IMR-90 (cell line): Measurements from ENCODE around the gene FUT7. TPM values are rescaled to one million over a fixed set of nuclear protein-coding genes. Genes with fewer than 3 reads are reported as not detected.

Experiments used
- ATAC-seq: fragments of 200-7000 bp; cut with Tn5 transposase; 2 replicates; pipeline ENCODE4 v1.9.1; 2020; ENCODE audit warnings: low read depth, mild to moderate bottlenecking, moderate library complexity
- BruUV-seq: library from RNA; stranded (reverse); fragments of 400-500 nt; replicated peaks from 2 replicates; lab custom pipeline; 2021; lab: Mats Ljungman, UMichigan
- CTCF ChIA-PET: fragments of 300-600 bp; formaldehyde crosslinking; extraction: SDS; loops from one replicate; lab custom pipeline; 2021; ENCODE audit warnings: antibody characterized with exemption; lab: Yijun Ruan, JAX
- POLR2A ChIA-PET: fragments of 300-600 bp; sonication (Branson Sonifier 250); formaldehyde crosslinking; loops from one replicate; lab custom pipeline; 2022; ENCODE audit warnings: antibody characterized with exemption; ENCODE audit not compliant: unreplicated experiment; lab: Charles Lee
- DNase-seq: peaks from one replicate; pipeline ENCODE4 v3.0.0; 2013
- H2AFZ ChIP-seq: replicated peaks from 2 replicates; pipeline ENCODE3; 2013; ENCODE audit warnings: low read length, mild to moderate bottlenecking; ENCODE audit not compliant: poor library complexity
- H2AK5ac ChIP-seq: 2 replicates; pipeline ENCODE4 v1.6.1; 2013; ENCODE audit warnings: low read depth, low read length, inconsistent platforms
- H2AK9ac ChIP-seq: replicated peaks from 2 replicates; pipeline ENCODE3; 2013; ENCODE audit warnings: mild to moderate bottlenecking, low read depth, low read length, moderate library complexity; ENCODE audit not compliant: poor library complexity
- H2BK120ac ChIP-seq: 2 replicates; pipeline ENCODE4 v1.6.1; 2013; ENCODE audit warnings: low read depth, low read length, inconsistent platforms
- H2BK15ac ChIP-seq: 3 replicates; pipeline ENCODE4 v1.6.1; 2013; ENCODE audit warnings: low read depth, low read length, inconsistent platforms
- H2BK20ac ChIP-seq: 2 replicates; pipeline ENCODE4 v1.6.1; 2013; ENCODE audit warnings: low read depth, mild to moderate bottlenecking, inconsistent platforms, low read length, moderate library complexity
- H2BK5ac ChIP-seq: 2 replicates; pipeline ENCODE4 v1.6.1; 2013; ENCODE audit warnings: mild to moderate bottlenecking, low read depth, low read length, inconsistent platforms; ENCODE audit not compliant: poor library complexity, severe bottlenecking
- H3K14ac ChIP-seq: replicated peaks from 2 replicates; pipeline ENCODE4 v1.6.1; 2013; ENCODE audit warnings: low read depth, low read length, inconsistent platforms
- H3K18ac ChIP-seq: 2 replicates; pipeline ENCODE4 v1.6.1; 2013; ENCODE audit warnings: low read depth, low read length, control low read depth
- H3K23ac ChIP-seq: 2 replicates; pipeline ENCODE4 v1.6.1; 2013; ENCODE audit warnings: low read depth, low read length, inconsistent platforms
- H3K27ac ChIP-seq: 2 replicates; pipeline ENCODE4 v1.5.1; 2013; ENCODE audit warnings: mild to moderate bottlenecking, control low read depth, low read length; ENCODE audit not compliant: insufficient read depth
- H3K27me3 ChIP-seq: 2 replicates; pipeline ENCODE4 v1.6.1; 2013; ENCODE audit warnings: low read length; ENCODE audit not compliant: control insufficient read depth, insufficient read depth
- H3K36me3 ChIP-seq: 2 replicates; pipeline ENCODE4 v1.6.1; 2013; ENCODE audit warnings: low read length, mixed read lengths; ENCODE audit not compliant: control insufficient read depth, insufficient read depth
- H3K4ac ChIP-seq: 2 replicates; pipeline ENCODE4 v1.6.1; 2013; ENCODE audit warnings: low read depth, low read length, inconsistent platforms
- H3K4me1 ChIP-seq: 2 replicates; pipeline ENCODE4 v1.6.1; 2013; ENCODE audit warnings: low read length, mixed read lengths; ENCODE audit not compliant: control insufficient read depth, insufficient read depth
- H3K4me2 ChIP-seq: 2 replicates; pipeline ENCODE4 v1.6.1; 2013; ENCODE audit warnings: low read depth, mild to moderate bottlenecking, control low read depth, low read length, moderate library complexity
- H3K4me3 ChIP-seq: 2 replicates; pipeline ENCODE4 v1.5.1; 2013; ENCODE audit warnings: low read depth, mild to moderate bottlenecking, control low read depth, low read length, moderate library complexity; ENCODE audit not compliant: insufficient read depth
- H3K56ac ChIP-seq: 2 replicates; pipeline ENCODE4 v1.6.1; 2013; ENCODE audit warnings: low read length, inconsistent platforms; ENCODE audit not compliant: insufficient read depth; ENCODE audit errors: extremely low read depth
- H3K79me1 ChIP-seq, 2 experiments: 2 replicates each; pipeline ENCODE4 v1.6.1; 2013; ENCODE audit warnings: low read length in 2 of 2, inconsistent platforms in 1 of 2, low read depth in 1 of 2
- H3K9ac ChIP-seq: 2 replicates; pipeline ENCODE4 v1.6.1; 2013; ENCODE audit warnings: low read depth, low read length, control low read depth
- H3K9me1 ChIP-seq: 2 replicates; pipeline ENCODE4 v1.6.1; 2013; ENCODE audit warnings: low read length, inconsistent platforms; ENCODE audit not compliant: insufficient read depth
- H3K9me3 ChIP-seq: 2 replicates; pipeline ENCODE4 v1.6.1; 2013; ENCODE audit warnings: low read length; ENCODE audit not compliant: control insufficient read depth, insufficient read depth
- H4K20me1 ChIP-seq: 2 replicates; pipeline ENCODE4 v1.6.1; 2013; ENCODE audit warnings: low read length, inconsistent platforms; ENCODE audit not compliant: insufficient read depth
- H4K5ac ChIP-seq: 2 replicates; pipeline ENCODE4 v1.6.1; 2013; ENCODE audit warnings: mild to moderate bottlenecking, low read depth, low read length, control low read depth
- H4K8ac ChIP-seq, 2 experiments: 2 replicates each; pipeline ENCODE4 v1.6.1; 2013; ENCODE audit warnings: low read depth in 2 of 2, low read length in 2 of 2, control low read depth in 1 of 2, inconsistent platforms in 1 of 2
- H4K91ac ChIP-seq: 2 replicates; pipeline ENCODE4 v1.6.1; 2013; ENCODE audit warnings: low read depth, low read length, inconsistent platforms; ENCODE audit not compliant: insufficient read depth
- CEBPB ChIP-seq: IDR thresholded peaks from 2 replicates; pipeline ENCODE4 v1.6.1; 2012; ENCODE audit warnings: low read depth, low read length, improper control_type of control experiment
- CHD1 ChIP-seq: IDR thresholded peaks from 2 replicates; pipeline ENCODE4 v1.6.1; 2012; ENCODE audit warnings: low read depth, low read length, improper control_type of control experiment
- CTCF ChIP-seq: conservative IDR thresholded peaks from 2 replicates; pipeline ENCODE4 v1.5.1; 2012; ENCODE audit warnings: mild to moderate bottlenecking, low read depth, low read length, improper control_type of control experiment
- ELK1 ChIP-seq: fragments of 150-350 bp; IDR thresholded peaks from 2 replicates; pipeline ENCODE4 v1.6.1; 2016; ENCODE audit warnings: low read depth, mild to moderate bottlenecking, low read length, moderate library complexity, borderline replicate concordance
- MXI1 ChIP-seq: IDR thresholded peaks from 2 replicates; pipeline ENCODE4 v1.6.1; 2012; ENCODE audit warnings: low read depth, mild to moderate bottlenecking, low read length, moderate library complexity, borderline replicate concordance
- NFE2L2 ChIP-seq: fragments of 150-350 bp; IDR thresholded peaks from 2 replicates; pipeline ENCODE4 v1.6.1; 2016; ENCODE audit warnings: low read depth, mild to moderate bottlenecking, low read length
- POLR2A ChIP-seq: IDR thresholded peaks from 2 replicates; pipeline ENCODE4 v1.6.1; 2012; ENCODE audit warnings: mild to moderate bottlenecking, low read depth, low read length
- RCOR1 ChIP-seq: IDR thresholded peaks from 2 replicates; pipeline ENCODE4 v1.6.1; 2012; ENCODE audit warnings: mild to moderate bottlenecking, low read length, improper control_type of control experiment; ENCODE audit not compliant: insufficient replicate concordance
- RFX5 ChIP-seq: IDR thresholded peaks from 2 replicates; pipeline ENCODE4 v1.8.0; 2012; ENCODE audit warnings: low read depth, mild to moderate bottlenecking, low read length, moderate library complexity
- SMC3 ChIP-seq: fragments of 150-350 bp; IDR thresholded peaks from 2 replicates; pipeline ENCODE4 v1.6.1; 2016; ENCODE audit warnings: low read depth, mild to moderate bottlenecking, antibody characterized with exemption, low read length, moderate library complexity
- WGBS, 2 experiments: methylation state at CpG; one replicate each; pipeline versions ENCODE4 v1.1.5 to v1.1.7; 2013; ENCODE audit warnings: missing lambda C conversion rate in 2 of 2; ENCODE audit not compliant: insufficient read length in 1 of 2; ENCODE audit errors: extremely low coverage in 2 of 2; 5-methylcytosine and 5-hydroxymethylcytosine counted together
- dilution Hi-C: fragments of 300-500 bp; cut with HindIII; formaldehyde crosslinking; loops from one replicate; pipeline ENCODE4 v1.14.3; 2018; ENCODE audit warnings: low sequenced_read_pairs; ENCODE audit not compliant: unreplicated experiment
- in situ Hi-C: fragments of 300-500 bp; cut with MboI; formaldehyde crosslinking; loops from 3 replicates; pipeline ENCODE4 v1.14.3; 2019; ENCODE audit warnings: low sequenced_read_pairs, inconsistent platforms, mixed read lengths
- intact Hi-C: fragments of 100-400 bp; cut with micrococcal nuclease; formaldehyde crosslinking; loops from 2 replicates; pipeline ENCODE4 v1.10.0; 2022
- polyA plus RNA-seq, 3 experiments: library from polyadenylated mRNA; depleted of rRNA; stranded (reverse); fragments of >200 nt; gene quantifications; 2 replicates each; pipeline ENCODE4 v1.2.3, GENCODE V29; 2012; ENCODE audit warnings: low replicate concordance in 1 of 3
- total RNA-seq: library from RNA; depleted of rRNA; stranded (reverse); fragments of >200 nt; gene quantifications from 2 replicates; pipeline ENCODE4 v1.2.3, GENCODE V29; 2012
- TF ChIP-seq, protein P1 (sequence below): fragments of 150-350 bp; IDR thresholded peaks from 2 replicates; pipeline ENCODE4 v1.6.1; 2017; ENCODE audit warnings: mild to moderate bottlenecking, antibody characterized with exemption, low read length, low read depth

Gene FUT7
- total and polyA plus RNA-seq, 2 of the 4 experiments (the other 2 are of a cell fraction): not detected

DNA sequence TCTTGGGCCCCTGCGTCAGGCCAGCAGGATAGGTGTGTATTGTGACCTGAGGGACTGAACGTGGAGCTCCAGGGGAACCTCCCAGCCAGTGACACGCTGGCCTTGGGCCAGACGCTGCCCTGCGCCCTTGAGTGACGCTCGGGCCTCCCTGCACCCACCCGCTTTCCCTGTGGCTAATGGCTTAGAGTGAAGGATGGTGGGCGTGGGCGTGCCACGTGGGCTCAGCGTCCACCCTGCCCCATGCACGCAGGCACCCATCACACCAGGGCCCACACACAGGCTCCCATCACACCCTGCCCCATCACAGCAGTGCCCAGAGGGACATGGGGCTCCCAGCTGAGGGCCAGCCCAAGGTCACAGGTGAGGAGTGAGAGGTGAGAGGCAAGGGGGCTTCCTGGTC lies 5.1 kb upstream of the FUT7 start:
- H4K20me1 ChIP-seq: peaks cover 7% of the 10 kb centered on the region; the same call in 1 of the 2 replicates
- H4K91ac ChIP-seq: no peak overlapping the region
- DNase-seq (no peak), ATAC-seq (no peak)
- no TSS peak for BruUV-seq
- no peak overlapping the region for H2AK9ac ChIP-seq
- no peak overlapping the region for H4K8ac ChIP-seq
- TF ChIP-seq CEBPB (no peak), POLR2A (no peak), CHD1 (no peak), SMC3 (no peak), RCOR1 (no peak), MXI1 (no peak), CTCF (no peak), NFE2L2 (no peak), ELK1 (no peak), RFX5 (no peak)
- TF ChIP-seq, protein P1, sequence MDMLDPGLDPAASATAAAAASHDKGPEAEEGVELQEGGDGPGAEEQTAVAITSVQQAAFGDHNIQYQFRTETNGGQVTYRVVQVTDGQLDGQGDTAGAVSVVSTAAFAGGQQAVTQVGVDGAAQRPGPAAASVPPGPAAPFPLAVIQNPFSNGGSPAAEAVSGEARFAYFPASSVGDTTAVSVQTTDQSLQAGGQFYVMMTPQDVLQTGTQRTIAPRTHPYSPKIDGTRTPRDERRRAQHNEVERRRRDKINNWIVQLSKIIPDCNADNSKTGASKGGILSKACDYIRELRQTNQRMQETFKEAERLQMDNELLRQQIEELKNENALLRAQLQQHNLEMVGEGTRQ: no peak
- H4K5ac ChIP-seq: no peak overlapping the region
- peaks cover 2% of the 10 kb centered on the region; the same call in 1 of the 2 replicates for H3K27me3 ChIP-seq
- no peak overlapping the region for H2BK120ac ChIP-seq
- no peak overlapping the region for H3K14ac ChIP-seq
- no peaks in the 10 kb centered on the region for H3K79me1 ChIP-seq
- no peak overlapping the region for H2BK5ac ChIP-seq
- peaks cover 17% of the 10 kb centered on the region for H3K36me3 ChIP-seq
- H3K9me1 ChIP-seq: no peaks in the 10 kb centered on the region
- dilution Hi-C loops: no loop called here
- ChIA-PET CTCF (interaction anchor here (0.6 to 3.1 kb wide), 2 partner anchors 89 to 202 kb away, joined by 3 to 27 read pairs; no protein-coding TSS in a partner anchor), POLR2A (no interaction called here)
- H3K18ac ChIP-seq: no peak overlapping the region
- no peak overlapping the region for H3K4me2 ChIP-seq
- no peak overlapping the region for H3K4ac ChIP-seq
- 100% methylated on average over 1 of the region's 13 CpGs; no CpG with 5 or more reads in 1 of the 2 experiments for WGBS, 2 experiments
- H3K23ac ChIP-seq: no peak overlapping the region
- no peak overlapping the region for H2BK20ac ChIP-seq
- H3K4me1 ChIP-seq: no peaks in the 10 kb centered on the region
- in situ Hi-C loops: loop anchor here (10.0 kb wide), 1 partner anchor 252 kb away; no protein-coding TSS in a partner anchor
- H3K56ac ChIP-seq: no peak overlapping the region
- H3K27ac ChIP-seq: no peak overlapping the region
- H3K9ac ChIP-seq: no peak overlapping the region
- intact Hi-C loops: no loop called here
- no peak overlapping the region for H2AFZ ChIP-seq
- H3K4me3 ChIP-seq: no peak overlapping the region
- no peak overlapping the region for H2BK15ac ChIP-seq
- H2AK5ac ChIP-seq: no peak overlapping the region
- no peaks in the 10 kb centered on the region for H3K9me3 ChIP-seq
